Brain microvascular endothelial cell (primary cell): ENCODE measurements around the gene KRT78.
"Not testable (repeated sequence)": the region's sequence is repeated elsewhere in the genome, so short reads cannot be mapped to it uniquely, and the experiment has no call there.

ENCODE experiments used
- DNase-seq: peaks from one replicate; pipeline ENCODE4 v3.0.0-alpha.2; 2020
- H3K27ac ChIP-seq: fragments of 250-450 bp; sonication (Bioruptor Pico); 2 replicates; pipeline ENCODE4 v1.5.1; 2020; ENCODE audit warnings: mild to moderate bottlenecking, moderate library complexity
- H3K27me3 ChIP-seq: fragments of 250-450 bp; sonication (Bioruptor Pico); replicated peaks from 2 replicates; pipeline ENCODE4 v1.5.1; 2020; ENCODE audit warnings: mild to moderate bottlenecking
- H3K36me3 ChIP-seq: fragments of 250-450 bp; sonication (Bioruptor Pico); replicated peaks from 2 replicates; pipeline ENCODE4 v1.5.1; 2020; ENCODE audit warnings: mild to moderate bottlenecking
- H3K4me3 ChIP-seq: 2 replicates; pipeline ENCODE4 v1.5.1; 2011; ENCODE audit warnings: low read depth, mild to moderate bottlenecking, control low read depth, low read length, moderate library complexity
- CTCF ChIP-seq: IDR thresholded peaks from 2 replicates; pipeline ENCODE4 v1.5.1; 2011; ENCODE audit warnings: low read depth, mild to moderate bottlenecking, moderate library complexity, low read length, control low read depth, inconsistent platforms; ENCODE audit errors: missing control alignments
- in situ Hi-C: cut with HindIII; loops from 2 replicates; pipeline ENCODE4 v1.10.0; 2017; ENCODE audit warnings: low sequenced_read_pairs, low pct_ligation_motif_present

Gene KRT78

GRCh38 chr12:52797529-52797894 is 51.3 kb downstream of the KRT78 start:
- TF ChIP-seq CTCF = no peak
- in situ Hi-C loops = no loop called here
- Histone ChIP-seq H3K27ac (no peak overlapping the region), H3K36me3 (no peaks in the 10 kb centered on the region), H3K27me3 (peaks cover 2% of the 10 kb centered on the region), H3K4me3 (no peak overlapping the region)
- DNase-seq = no peak

- in situ Hi-C loops = no loop called here
- no peak overlapping the region for H3K4me3 ChIP-seq
- DNase-seq = no peak
Observed at GRCh38 chr12:52796839-52797528, 51.8 kb downstream of the KRT78 start.

GRCh38 chr12:52796429-52796794 is 52.4 kb downstream of the KRT78 start:
- no peak overlapping the region for H3K4me3 ChIP-seq
- H3K27me3 ChIP-seq = no peaks in the 10 kb centered on the region
- DNase-seq = no peak
- in situ Hi-C loops = no loop called here
- no peak overlapping the region for H3K27ac ChIP-seq
- no peak for TF ChIP-seq CTCF
- no peaks in the 10 kb centered on the region for H3K36me3 ChIP-seq

More at GRCh38 chr12:52796839-52797528, 51.8 kb downstream of the KRT78 start:
- Histone ChIP-seq H3K27ac (no peak overlapping the region), H3K36me3 (no peaks in the 10 kb centered on the region), H3K27me3 (peaks cover under 1% of the 10 kb centered on the region)
- no peak for TF ChIP-seq CTCF

- TF ChIP-seq CTCF = no peak
- no peaks in the 10 kb centered on the region for H3K36me3 ChIP-seq
- H3K27ac ChIP-seq = no peak within 1 kb of the TSS
- no peak within 1 kb of the TSS for H3K4me3 ChIP-seq
- DNase-seq = no peak
- peaks cover 3% of the 10 kb centered on the region for H3K27me3 ChIP-seq
- in situ Hi-C loops = no loop called here
Observed at GRCh38 chr12:52795694-52796428, 52.9 kb downstream of the KRT78 start, which contains the start of gene KRT3. Gene KRT3, minus strand, starts transcription at chr12:52796117. Its CDS starts 75 bp downstream, at chr12:52796042.

DNA sequence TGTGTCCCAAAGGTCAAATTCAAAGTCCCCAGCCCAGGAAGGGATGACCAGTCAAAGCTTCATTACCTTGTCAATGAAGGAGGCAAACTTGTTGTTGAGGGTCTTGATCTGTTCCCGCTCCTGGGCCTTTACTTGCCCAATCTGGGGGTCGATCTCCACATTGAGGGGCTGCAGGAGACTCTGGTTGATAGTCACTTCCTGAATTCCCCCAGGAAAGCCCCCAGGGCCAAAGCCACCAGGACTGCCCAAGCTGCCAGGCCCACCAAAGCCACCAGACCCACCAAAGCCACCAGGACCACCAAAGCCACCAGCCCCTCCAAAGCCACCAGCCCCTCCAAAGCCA is 53.5 kb downstream of the KRT78 start:
- DNase-seq, H3K4me3 ChIP-seq, in situ Hi-C loops, H3K36me3 ChIP-seq, H3K27me3 ChIP-seq, H3K27ac ChIP-seq: not testable (repeated sequence)

- in situ Hi-C loops = no loop called here
- H3K27ac ChIP-seq = no peak overlapping the region
- H3K4me3 ChIP-seq = no peak overlapping the region
- no peak for TF ChIP-seq CTCF
- H3K36me3 ChIP-seq = no peaks in the 10 kb centered on the region
- peaks cover 11% of the 10 kb centered on the region for H3K27me3 ChIP-seq
- DNase-seq = no peak
Observed at GRCh38 chr12:52794479-52795331, 54.1 kb downstream of the KRT78 start.
